Neural cell (in vitro differentiated cells): ENCODE results near the gene SHC1. TPM values are rescaled to one million over a fixed set of nuclear protein-coding genes. Genes with fewer than 3 reads are reported as not detected.

ENCODE experiments used
- H2AFZ ChIP-seq: fragments of 200-600, 300-800 bp; sonication (generic), shearing (Covaris generic); 2 replicates; pipeline ENCODE4 v1.6.0; 2014; ENCODE audit warnings: low read depth, mild to moderate bottlenecking, antibody characterized with exemption, low read length, moderate library complexity
- H3F3A ChIP-seq: fragments of 200-600 bp; shearing (Covaris generic); 2 replicates; pipeline ENCODE4 v1.6.1; 2016; ENCODE audit warnings: mild to moderate bottlenecking, moderate library complexity, mixed read lengths, antibody characterized with exemption, low read length; ENCODE audit not compliant: insufficient read depth, poor library complexity, severe bottlenecking
- H3K27ac ChIP-seq: fragments of 200-600, 300-800 bp; sonication (generic), shearing (Covaris generic); 2 replicates; pipeline ENCODE4 v1.5.1; 2014; ENCODE audit warnings: mild to moderate bottlenecking, low read length, moderate library complexity
- H3K27me3 ChIP-seq: fragments of 300-800, 200-600 bp; sonication (generic), shearing (Covaris generic); 2 replicates; pipeline ENCODE4 v1.6.0; 2014; ENCODE audit warnings: mild to moderate bottlenecking, low read depth, low read length, moderate library complexity; ENCODE audit not compliant: insufficient read depth
- H3K36me3 ChIP-seq: fragments of 300-800, 200-600 bp; sonication (generic), shearing (Covaris generic); 2 replicates; pipeline ENCODE4 v1.5.1; 2014; ENCODE audit warnings: mild to moderate bottlenecking, antibody characterized with exemption, low read length, moderate library complexity; ENCODE audit not compliant: insufficient read depth
- H3K4me2 ChIP-seq: fragments of 300-800, 200-600 bp; sonication (generic), shearing (Covaris generic); 2 replicates; pipeline ENCODE4 v1.6.0; 2014; ENCODE audit warnings: mild to moderate bottlenecking, low read length
- H3K4me3 ChIP-seq: fragments of 300-800, 200-600 bp; sonication (generic), shearing (Covaris generic); 2 replicates; pipeline ENCODE4 v1.5.1; 2014; ENCODE audit warnings: mild to moderate bottlenecking, low read length, moderate library complexity
- H3K79me2 ChIP-seq: fragments of 200-600 bp; shearing (Covaris generic); replicated peaks from 2 replicates; pipeline ENCODE4 v1.6.0; 2014; ENCODE audit warnings: mild to moderate bottlenecking, low read length, moderate library complexity; ENCODE audit not compliant: insufficient read depth
- H3K9ac ChIP-seq: fragments of 300-800, 200-600 bp; sonication (generic), shearing (Covaris generic); 2 replicates; pipeline ENCODE4 v1.6.1; 2016; ENCODE audit warnings: mild to moderate bottlenecking, low read length, mixed read lengths
- H3K9me2 ChIP-seq: fragments of 200-600 bp; shearing (Covaris generic); 2 replicates; pipeline ENCODE4 v1.6.1; 2016; ENCODE audit warnings: mild to moderate bottlenecking, low read length, mixed read lengths; ENCODE audit not compliant: insufficient read depth
- H3K9me3 ChIP-seq: fragments of 200-600, 300-800 bp; sonication (generic), shearing (Covaris generic); 2 replicates; pipeline ENCODE4 v1.6.1; 2016; ENCODE audit warnings: mild to moderate bottlenecking, mixed run types, low read length, moderate library complexity, mixed read lengths
- H4K20me1 ChIP-seq: fragments of 200-600 bp; shearing (Covaris generic); 2 replicates; pipeline ENCODE4 v1.6.1; 2016; ENCODE audit warnings: mild to moderate bottlenecking, mixed run types; ENCODE audit not compliant: insufficient read depth
- CTCF ChIP-seq: fragments of 450-650 bp; IDR thresholded peaks from 2 replicates; pipeline ENCODE4 v1.5.1; 2014; ENCODE audit warnings: antibody characterized with exemption, mild to moderate bottlenecking, moderate library complexity; ENCODE audit not compliant: poor library complexity, severe bottlenecking
- EP300 ChIP-seq: fragments of 450-650 bp; conservative IDR thresholded peaks from 2 replicates; pipeline ENCODE4 v1.6.1; 2014; ENCODE audit warnings: antibody characterized with exemption, mild to moderate bottlenecking, moderate library complexity; ENCODE audit not compliant: poor library complexity, severe bottlenecking
- EZH2 ChIP-seq: fragments of 200-600, 300-800 bp; shearing (Covaris generic), sonication (generic); IDR thresholded peaks from 2 replicates; pipeline ENCODE4 v1.6.1; 2014; ENCODE audit warnings: antibody characterized with exemption, low read length, borderline replicate concordance, mild to moderate bottlenecking; ENCODE audit not compliant: insufficient read depth, poor library complexity, severe bottlenecking
- MXI1 ChIP-seq: fragments of 450-650 bp; conservative IDR thresholded peaks from 2 replicates; pipeline ENCODE4 v1.6.1; 2014; ENCODE audit warnings: antibody characterized with exemption, mild to moderate bottlenecking; ENCODE audit not compliant: poor library complexity, severe bottlenecking
- POLR2AphosphoS5 ChIP-seq: IDR thresholded peaks from 2 replicates; pipeline ENCODE4 v1.6.1; 2012
- RAD21 ChIP-seq: fragments of 450-650 bp; conservative IDR thresholded peaks from 2 replicates; pipeline ENCODE4 v1.6.1; 2014; ENCODE audit warnings: antibody characterized with exemption, mild to moderate bottlenecking, moderate library complexity
- REST ChIP-seq: IDR thresholded peaks from 2 replicates; pipeline ENCODE4 v1.6.1; 2012; ENCODE audit warnings: borderline replicate concordance
- SMC3 ChIP-seq: fragments of 450-650 bp; conservative IDR thresholded peaks from 2 replicates; pipeline ENCODE4 v1.6.1; 2014; ENCODE audit warnings: antibody characterized with exemption, mild to moderate bottlenecking, moderate library complexity; ENCODE audit not compliant: poor library complexity
- TAF1 ChIP-seq: IDR thresholded peaks from 2 replicates; pipeline ENCODE4 v1.6.1; 2012; ENCODE audit warnings: low read depth
- polyA plus RNA-seq: library from polyadenylated mRNA; depleted of rRNA; stranded (reverse); fragments of >200 nt; gene quantifications from 2 replicates; pipeline ENCODE4 v1.2.3, GENCODE V29; 2014

The SHC1 gene
- polyA plus RNA-seq, 1 donor from 2014 or later, result 9.5 TPM

- H3K4me3 ChIP-seq, result peak overlapping the region; percentile 79
- H3K27ac ChIP-seq, result peak overlapping the region; percentile 47
- peak overlapping the region; percentile 66 for H3K9ac ChIP-seq
- peak overlapping the region; percentile 45 for H2AFZ ChIP-seq
- TF ChIP-seq MXI1, result peak; percentile 47
- peak; percentile 49 for TF ChIP-seq REST
- TF ChIP-seq EZH2, result no peak
- peak; percentile 37 for TF ChIP-seq CTCF
- peak; percentile 21 for TF ChIP-seq SMC3
- TF ChIP-seq EP300, result no peak
- TF ChIP-seq POLR2AphosphoS5, result peak; percentile 30
- peak; percentile 12 for TF ChIP-seq RAD21
- TF ChIP-seq TAF1, result no peak
- peaks cover 9% of the 10 kb centered on the region for H3K27me3 ChIP-seq
- H3K36me3 ChIP-seq, result no peaks in the 10 kb centered on the region
- H3F3A ChIP-seq, result peaks cover 3% of the 10 kb centered on the region
- no peaks in the 10 kb centered on the region for H3K79me2 ChIP-seq
- H3K9me2 ChIP-seq, result no peaks in the 10 kb centered on the region
- H4K20me1 ChIP-seq, result no peaks in the 10 kb centered on the region
- peak overlapping the region; percentile 94 for H3K4me2 ChIP-seq
- no peaks in the 10 kb centered on the region for H3K9me3 ChIP-seq
Observed at GRCh38 chr1:155000726-155001424, 30.3 kb upstream of the SHC1 start.

GRCh38 chr1:155000411-155000725, 29.8 kb upstream of the SHC1 start:
- Histone ChIP-seq H4K20me1 (no peaks in the 10 kb centered on the region), H3K27ac (peak overlapping the region; percentile 47), H3K27me3 (peaks cover 9% of the 10 kb centered on the region), H3F3A (peaks cover 3% of the 10 kb centered on the region), H3K9ac (peak overlapping the region; percentile 66), H3K9me2 (no peaks in the 10 kb centered on the region), H3K4me3 (peak overlapping the region; percentile 79), H3K79me2 (no peaks in the 10 kb centered on the region), H2AFZ (peak overlapping the region; percentile 45), H3K9me3 (no peaks in the 10 kb centered on the region), H3K36me3 (no peaks in the 10 kb centered on the region), H3K4me2 (peak overlapping the region; percentile 94)
- TF ChIP-seq RAD21, result no peak
- no peak for TF ChIP-seq TAF1
- TF ChIP-seq REST, result no peak
- TF ChIP-seq SMC3, result no peak
- TF ChIP-seq CTCF, result no peak
